ACC112 (cell line): ENCODE measurements around the gene BLNK.

Experiments used
- H2AFZ ChIP-seq: fragments of 200-600 bp; sonication (generic); one replicate; pipeline ENCODE4 v1.6.0; 2017; ENCODE audit warnings: antibody characterized with exemption, low read length; ENCODE audit not compliant: unreplicated experiment
- H3K27ac ChIP-seq: fragments of 200-600 bp; sonication (generic); 2 replicates; pipeline ENCODE4 v1.5.1; 2014; ENCODE audit warnings: low read depth, mild to moderate bottlenecking, antibody characterized with exemption, low read length, moderate library complexity
- H3K27me3 ChIP-seq: fragments of 200-600 bp; sonication (generic); 2 replicates; pipeline ENCODE4 v1.6.1; 2014; ENCODE audit warnings: mild to moderate bottlenecking, antibody characterized with exemption, low read length, moderate library complexity, mixed read lengths; ENCODE audit not compliant: insufficient read depth
- H3K36me3 ChIP-seq: fragments of 200-600 bp; sonication (generic); 2 replicates; pipeline ENCODE4 v1.6.1; 2016; ENCODE audit warnings: mild to moderate bottlenecking, antibody characterized with exemption, low read length, moderate library complexity, mixed read lengths; ENCODE audit not compliant: insufficient read depth
- H3K4me1 ChIP-seq: fragments of 200-600 bp; sonication (generic); one replicate; pipeline ENCODE4 v1.6.1; 2016; ENCODE audit warnings: low read length, mixed read lengths; ENCODE audit not compliant: insufficient read depth, unreplicated experiment, control insufficient read depth
- H3K4me3 ChIP-seq: fragments of 200-600 bp; sonication (generic); 2 replicates; pipeline ENCODE4 v1.5.1; 2014; ENCODE audit warnings: mild to moderate bottlenecking, low read depth, low read length
- H3K79me2 ChIP-seq: fragments of 200-600 bp; sonication (generic); one replicate; pipeline ENCODE4 v1.6.0; 2016; ENCODE audit warnings: low read length; ENCODE audit not compliant: control insufficient read depth, unreplicated experiment, insufficient read depth

BLNK gene

DNA sequence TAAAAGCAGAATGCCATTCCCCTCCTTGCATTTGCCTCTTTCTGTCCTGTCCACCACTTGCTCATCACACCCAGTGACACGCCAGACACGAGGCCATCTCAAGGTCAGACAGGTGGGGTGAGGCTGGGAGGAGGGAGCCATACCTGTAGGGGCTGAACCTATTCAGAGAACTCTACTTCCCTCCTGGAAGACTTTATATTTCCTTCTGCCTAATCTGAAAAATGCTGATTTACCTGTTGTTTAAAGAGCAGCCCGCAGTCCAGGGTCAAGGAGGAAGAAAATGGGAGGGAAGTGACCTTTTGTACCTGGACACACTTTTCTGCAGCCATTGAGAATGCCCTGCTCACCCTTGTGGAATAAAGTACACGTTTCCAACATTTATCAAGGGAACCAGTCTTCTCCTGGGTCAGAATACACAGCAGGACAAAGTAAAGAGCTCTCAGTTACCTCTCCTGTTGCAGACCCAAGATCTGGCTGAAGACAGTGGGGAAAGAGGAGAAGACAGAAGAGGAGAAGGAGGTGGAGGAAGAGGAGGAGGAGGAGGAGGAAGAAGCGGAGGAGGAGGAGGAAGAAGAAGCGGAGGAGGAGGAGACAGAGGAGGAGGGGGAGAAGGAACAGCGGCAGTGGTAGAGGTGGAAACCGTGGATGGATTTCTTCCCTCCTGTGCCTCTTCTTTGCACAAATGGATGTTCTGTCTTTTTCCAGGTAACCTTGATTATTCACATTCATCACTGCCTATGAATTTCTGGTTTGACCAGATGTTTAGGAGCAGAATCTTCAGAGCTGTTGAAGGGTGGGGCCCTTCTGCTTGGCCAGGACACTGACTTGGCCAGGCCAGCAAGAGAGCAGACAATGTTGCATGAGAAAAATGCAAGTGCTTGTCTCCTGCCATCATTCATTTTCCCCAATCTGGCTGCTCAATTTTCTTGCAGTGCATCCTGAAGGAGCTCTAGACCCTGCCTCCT lies 1.2 kb upstream of the BLNK start:
- H2AFZ ChIP-seq = no peak overlapping the region
- H3K79me2 ChIP-seq = no peaks in the 10 kb centered on the region
- peaks cover 11% of the 10 kb centered on the region for H3K4me1 ChIP-seq
- no peak overlapping the region for H3K4me3 ChIP-seq
- H3K36me3 ChIP-seq = no peaks in the 10 kb centered on the region
- H3K27me3 ChIP-seq = peaks cover 23% of the 10 kb centered on the region
- no peak overlapping the region for H3K27ac ChIP-seq

- peaks cover 5% of the 10 kb centered on the region for H3K4me1 ChIP-seq
- H3K27ac ChIP-seq = no peak overlapping the region
- no peak overlapping the region for H3K4me3 ChIP-seq
- no peak overlapping the region for H2AFZ ChIP-seq
- H3K36me3 ChIP-seq = no peaks in the 10 kb centered on the region
- H3K79me2 ChIP-seq = no peaks in the 10 kb centered on the region
- H3K27me3 ChIP-seq = peaks cover 23% of the 10 kb centered on the region
Observed at GRCh38 chr10:96270571-96270970, 798 bp downstream of the BLNK start.

DNA sequence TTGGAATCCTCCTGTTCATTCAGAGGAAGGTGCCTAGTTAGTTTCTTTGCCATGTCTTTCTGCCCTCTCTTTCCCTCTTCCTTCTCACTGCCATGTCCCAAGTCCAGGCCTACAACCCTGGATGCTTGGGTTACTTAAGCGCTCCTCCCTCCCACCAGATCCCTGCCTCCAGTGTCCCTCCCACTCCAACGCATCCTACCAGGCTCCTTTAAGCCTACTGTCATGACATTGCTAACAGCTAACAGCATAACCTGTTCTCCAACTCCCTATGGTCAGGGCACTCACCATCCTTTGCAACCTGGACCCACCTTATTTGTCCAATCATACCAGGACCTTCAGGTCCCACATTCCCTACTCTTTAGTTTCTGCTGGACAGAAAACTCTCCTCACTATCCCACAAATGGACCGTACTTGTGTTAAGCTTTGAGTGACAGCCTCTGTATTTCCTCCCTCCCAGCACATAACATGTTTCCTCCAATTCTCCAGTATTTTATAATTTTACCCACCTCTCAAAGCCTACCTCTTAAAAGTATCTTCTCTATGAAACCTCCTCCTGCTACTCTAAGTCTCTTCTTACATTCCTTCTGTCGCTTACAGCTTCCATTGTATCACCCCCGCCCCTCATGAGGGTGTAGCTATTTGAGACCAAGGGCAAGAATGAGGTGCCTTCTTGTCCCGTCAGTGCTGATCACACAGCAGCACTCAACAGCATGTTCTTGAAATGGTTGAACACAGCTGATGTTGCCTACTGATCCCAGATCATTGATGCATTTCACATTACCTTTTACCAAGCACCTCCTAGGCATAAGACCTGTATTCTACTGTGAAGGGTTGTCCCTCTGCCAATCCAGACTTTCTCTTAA lies 1.7 kb downstream of the BLNK start:
- H2AFZ ChIP-seq = no peak overlapping the region
- peaks cover 23% of the 10 kb centered on the region for H3K27me3 ChIP-seq
- no peaks in the 10 kb centered on the region for H3K79me2 ChIP-seq
- no peak overlapping the region for H3K27ac ChIP-seq
- H3K4me3 ChIP-seq = no peak overlapping the region
- H3K36me3 ChIP-seq = no peaks in the 10 kb centered on the region
- H3K4me1 ChIP-seq = peaks cover 5% of the 10 kb centered on the region

- no peak overlapping the region for H3K4me3 ChIP-seq
Observed at GRCh38 chr10:96268341-96268909, 2.9 kb downstream of the BLNK start.

GRCh38 chr10:96267234-96267705 lies 4.1 kb downstream of the BLNK start:
- Histone ChIP-seq H3K27ac (no peak overlapping the region), H3K79me2 (no peaks in the 10 kb centered on the region), H3K4me1 (peaks cover 5% of the 10 kb centered on the region), H3K27me3 (peaks cover 21% of the 10 kb centered on the region), H3K36me3 (no peaks in the 10 kb centered on the region), H2AFZ (no peak overlapping the region), H3K4me3 (no peak overlapping the region)

More at GRCh38 chr10:96268341-96268909, 2.9 kb downstream of the BLNK start:
- H3K79me2 ChIP-seq = no peaks in the 10 kb centered on the region
- H3K27ac ChIP-seq = no peak overlapping the region
- no peak overlapping the region for H2AFZ ChIP-seq
- H3K4me1 ChIP-seq = peaks cover 5% of the 10 kb centered on the region
- H3K36me3 ChIP-seq = no peaks in the 10 kb centered on the region
- H3K27me3 ChIP-seq = peaks cover 23% of the 10 kb centered on the region

DNA sequence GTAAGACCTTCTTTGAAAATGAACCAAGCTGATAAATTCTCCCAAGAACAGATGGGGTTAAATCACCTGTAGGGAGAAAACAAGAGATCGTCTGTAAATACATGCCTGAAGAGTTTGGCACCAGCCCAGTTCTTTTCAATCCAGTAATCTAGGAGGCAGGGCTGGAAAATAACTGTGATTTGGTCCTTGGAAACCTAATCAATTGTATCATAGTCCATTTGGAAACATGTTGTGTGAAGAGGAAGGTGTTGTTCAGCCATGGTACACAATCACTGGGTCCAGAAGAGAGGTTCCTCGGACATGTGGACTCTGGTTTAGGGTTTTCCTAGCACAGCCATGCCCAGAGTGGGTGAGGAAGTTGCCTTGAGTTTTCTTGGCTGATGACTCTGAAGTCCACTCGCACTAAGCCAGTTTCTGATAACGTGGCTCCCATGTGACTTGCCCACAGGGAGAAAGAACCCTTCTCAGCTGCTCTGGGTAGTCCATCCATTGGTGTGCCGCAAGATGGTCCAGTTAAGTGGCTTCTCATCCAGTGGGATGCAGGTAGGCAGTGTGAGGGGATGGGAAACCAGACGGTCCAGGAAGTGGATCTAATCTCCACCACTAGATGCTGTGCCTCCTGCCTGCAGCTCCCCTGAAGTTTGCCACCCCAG lies 5.1 kb downstream of the BLNK start:
- Histone ChIP-seq H3K79me2 (no peaks in the 10 kb centered on the region), H3K36me3 (no peaks in the 10 kb centered on the region), H2AFZ (no peak overlapping the region), H3K4me1 (peaks cover 4% of the 10 kb centered on the region), H3K27me3 (peaks cover 15% of the 10 kb centered on the region), H3K4me3 (no peak overlapping the region), H3K27ac (no peak overlapping the region)

DNA sequence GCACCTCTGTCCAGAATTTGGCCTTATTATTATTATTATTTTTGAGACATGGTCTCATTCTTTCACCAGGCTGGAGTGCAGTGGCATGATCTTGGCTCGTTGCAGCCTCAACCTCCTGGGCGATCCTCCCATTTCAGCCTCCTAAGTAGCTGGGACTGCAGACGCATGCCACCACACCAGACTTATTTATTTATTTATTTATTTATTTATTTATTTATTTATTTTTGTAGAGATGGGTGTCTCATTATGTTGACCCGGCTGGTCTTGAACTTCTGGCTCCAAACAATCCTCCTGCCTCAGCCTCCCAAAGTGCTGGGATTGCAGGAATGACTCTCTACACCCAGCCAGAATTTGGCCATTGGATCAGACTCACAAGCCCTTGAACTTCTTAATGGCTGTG lies 6.4 kb downstream of the BLNK start:
- Histone ChIP-seq H3K4me3 (no peak overlapping the region), H3K36me3 (no peaks in the 10 kb centered on the region), H3K79me2 (no peaks in the 10 kb centered on the region), H3K4me1 (no peaks in the 10 kb centered on the region), H3K27ac (no peak overlapping the region), H2AFZ (no peak overlapping the region), H3K27me3 (peaks cover 12% of the 10 kb centered on the region)

DNA sequence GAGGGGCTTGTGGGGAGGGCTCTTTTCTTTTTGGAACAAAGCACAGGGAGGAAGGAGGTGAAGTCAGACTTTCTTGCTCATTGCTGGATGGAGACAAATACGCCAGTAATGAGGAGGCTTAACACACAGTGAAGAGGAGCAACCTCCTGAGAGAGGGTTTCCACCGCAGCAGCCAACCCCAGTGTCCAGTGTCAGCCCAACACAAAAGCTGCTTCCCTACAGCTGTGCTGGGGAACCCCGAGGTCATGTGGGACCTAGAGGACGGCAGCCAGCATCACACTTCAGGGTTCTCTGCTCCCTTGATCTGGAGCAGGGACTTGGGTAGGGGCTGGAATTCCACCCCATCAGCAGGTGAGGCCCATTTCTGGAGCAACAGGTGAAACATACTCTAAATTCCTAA lies 7.7 kb downstream of the BLNK start:
- Histone ChIP-seq H3K79me2 (no peaks in the 10 kb centered on the region), H3K4me1 (no peaks in the 10 kb centered on the region), H3K27ac (no peak overlapping the region), H3K36me3 (no peaks in the 10 kb centered on the region), H3K4me3 (no peak overlapping the region), H3K27me3 (peaks cover 2% of the 10 kb centered on the region), H2AFZ (no peak overlapping the region)

- Histone ChIP-seq H3K79me2 (no peaks in the 10 kb centered on the region), H3K4me1 (no peaks in the 10 kb centered on the region), H3K36me3 (no peaks in the 10 kb centered on the region), H3K27me3 (no peaks in the 10 kb centered on the region; the same call in 1 of the 2 replicates), H3K4me3 (no peak overlapping the region), H2AFZ (no peak overlapping the region), H3K27ac (no peak overlapping the region)
Observed at GRCh38 chr10:96263176-96263575, 8.2 kb downstream of the BLNK start.

- Histone ChIP-seq H3K4me1 (no peaks in the 10 kb centered on the region), H3K36me3 (no peaks in the 10 kb centered on the region), H3K27ac (no peak overlapping the region)
Observed at GRCh38 chr10:96261930-96262329, 9.4 kb downstream of the BLNK start.

More at GRCh38 chr10:96261930-96262329, 9.4 kb downstream of the BLNK start:
- Histone ChIP-seq H3K79me2 (no peaks in the 10 kb centered on the region), H3K27me3 (no peaks in the 10 kb centered on the region; the same call in 1 of the 2 replicates), H3K4me3 (no peak overlapping the region), H2AFZ (no peak overlapping the region)
